HG03159 (cell line): ENCODE data around the gene LACRT.

Experiments used
- ATAC-seq: cut with Tn5 transposase; IDR thresholded peaks from one replicate; pipeline ENCODE4 v1.9.1; 2021; ENCODE audit warnings: mild to moderate bottlenecking, moderate library complexity; ENCODE audit not compliant: unreplicated experiment

Gene LACRT

GRCh38 chr12:54603173-54603814, 31.4 kb downstream of the LACRT start:
- peak; percentile 95 for ATAC-seq

GRCh38 chr12:54602661-54603060, 32.0 kb downstream of the LACRT start:
- ATAC-seq = no peak

- ATAC-seq = no peak
These were observed 32.9 kb downstream of the LACRT start for GRCh38 chr12:54601841-54602240.

- ATAC-seq = no peak
These were observed 35.7 kb downstream of the LACRT start for GRCh38 chr12:54598970-54599369.

- ATAC-seq = no peak
These were observed 38.2 kb downstream of the LACRT start for GRCh38 chr12:54596526-54596946.

GRCh38 chr12:54595471-54595870, 39.2 kb downstream of the LACRT start:
- ATAC-seq = no peak

GRCh38 chr12:54593725-54594124, 41.0 kb downstream of the LACRT start:
- no peak for ATAC-seq

GRCh38 chr12:54593135-54593534, 41.6 kb downstream of the LACRT start:
- no peak for ATAC-seq

GRCh38 chr12:54592316-54592715, 42.4 kb downstream of the LACRT start:
- ATAC-seq = no peak

GRCh38 chr12:54590978-54591591, 43.6 kb downstream of the LACRT start:
- no peak for ATAC-seq

GRCh38 chr12:54589964-54590363, 44.7 kb downstream of the LACRT start:
- ATAC-seq = no peak

- no peak for ATAC-seq
These were observed 45.8 kb downstream of the LACRT start for GRCh38 chr12:54588890-54589267.

GRCh38 chr12:54588110-54588889, 46.4 kb downstream of the LACRT start, which contains the start of gene PPP1R1A:
Gene PPP1R1A (minus strand): TSS chr12:54588659. CDS start chr12:54588488, 171 bp downstream.
- no peak for ATAC-seq

GRCh38 chr12:54587315-54587873, 47.3 kb downstream of the LACRT start:
- no peak for ATAC-seq

GRCh38 chr12:54586620-54587019, 48.1 kb downstream of the LACRT start:
- no peak for ATAC-seq

GRCh38 chr12:54585243-54585642, 49.5 kb downstream of the LACRT start:
- no peak for ATAC-seq

GRCh38 chr12:54584128-54584527, 50.6 kb downstream of the LACRT start:
- no peak for ATAC-seq

GRCh38 chr12:54583726-54584125, 51.0 kb downstream of the LACRT start:
- no peak for ATAC-seq

- ATAC-seq = no peak
These were observed 53.3 kb downstream of the LACRT start for GRCh38 chr12:54581412-54581811.
